ENCODE data around the gene YWHAE.
"Not testable (repeated sequence)": the region's sequence is repeated elsewhere in the genome, so short reads cannot be mapped to it uniquely, and the experiment has no call there.

- TF ChIP-seq, protein P1, sequence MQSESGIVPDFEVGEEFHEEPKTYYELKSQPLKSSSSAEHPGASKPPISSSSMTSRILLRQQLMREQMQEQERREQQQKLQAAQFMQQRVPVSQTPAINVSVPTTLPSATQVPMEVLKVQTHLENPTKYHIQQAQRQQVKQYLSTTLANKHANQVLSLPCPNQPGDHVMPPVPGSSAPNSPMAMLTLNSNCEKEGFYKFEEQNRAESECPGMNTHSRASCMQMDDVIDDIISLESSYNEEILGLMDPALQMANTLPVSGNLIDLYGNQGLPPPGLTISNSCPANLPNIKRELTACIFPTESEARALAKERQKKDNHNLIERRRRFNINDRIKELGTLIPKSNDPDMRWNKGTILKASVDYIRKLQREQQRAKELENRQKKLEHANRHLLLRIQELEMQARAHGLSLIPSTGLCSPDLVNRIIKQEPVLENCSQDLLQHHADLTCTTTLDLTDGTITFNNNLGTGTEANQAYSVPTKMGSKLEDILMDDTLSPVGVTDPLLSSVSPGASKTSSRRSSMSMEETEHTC (IDR thresholded peaks at IDR 0.05): not testable (repeated sequence)
- not testable (repeated sequence) for TF ChIP-seq ZNF830 (CRISPR knock-in tag; IDR thresholded peaks at IDR 0.05)
- TF ChIP-seq, protein P2, sequence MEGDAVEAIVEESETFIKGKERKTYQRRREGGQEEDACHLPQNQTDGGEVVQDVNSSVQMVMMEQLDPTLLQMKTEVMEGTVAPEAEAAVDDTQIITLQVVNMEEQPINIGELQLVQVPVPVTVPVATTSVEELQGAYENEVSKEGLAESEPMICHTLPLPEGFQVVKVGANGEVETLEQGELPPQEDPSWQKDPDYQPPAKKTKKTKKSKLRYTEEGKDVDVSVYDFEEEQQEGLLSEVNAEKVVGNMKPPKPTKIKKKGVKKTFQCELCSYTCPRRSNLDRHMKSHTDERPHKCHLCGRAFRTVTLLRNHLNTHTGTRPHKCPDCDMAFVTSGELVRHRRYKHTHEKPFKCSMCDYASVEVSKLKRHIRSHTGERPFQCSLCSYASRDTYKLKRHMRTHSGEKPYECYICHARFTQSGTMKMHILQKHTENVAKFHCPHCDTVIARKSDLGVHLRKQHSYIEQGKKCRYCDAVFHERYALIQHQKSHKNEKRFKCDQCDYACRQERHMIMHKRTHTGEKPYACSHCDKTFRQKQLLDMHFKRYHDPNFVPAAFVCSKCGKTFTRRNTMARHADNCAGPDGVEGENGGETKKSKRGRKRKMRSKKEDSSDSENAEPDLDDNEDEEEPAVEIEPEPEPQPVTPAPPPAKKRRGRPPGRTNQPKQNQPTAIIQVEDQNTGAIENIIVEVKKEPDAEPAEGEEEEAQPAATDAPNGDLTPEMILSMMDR (IDR thresholded peaks at IDR 0.05 in 2 of 3, conservative IDR thresholded peaks at IDR 0.05 in 1 of 3; ENCODE audit: insufficient read depth in 2 of 3, low read depth in 1 of 3, low read length in 3 of 3): not testable (repeated sequence)
Observed at GRCh38 chr17:1387490-1388227, 12.4 kb downstream of the YWHAE start.

Data from K562 (cell line).